ENCODE measurements around the gene ANO6.

GRCh38 chr12:45349916-45350315 is 134.0 kb downstream of the ANO6 start:
- TF ChIP-seq EP300 (IDR thresholded peaks at IDR 0.05; ENCODE audit: low read depth) (no peak), CTCF (IDR thresholded peaks at IDR 0.05) (no peak), POLR2A (IDR thresholded peaks at IDR 0.05) (no peak), POLR2AphosphoS5 (IDR thresholded peaks at IDR 0.05) (no peak)
